Measurements from ENCODE around the gene PIEZO2.

DNA sequence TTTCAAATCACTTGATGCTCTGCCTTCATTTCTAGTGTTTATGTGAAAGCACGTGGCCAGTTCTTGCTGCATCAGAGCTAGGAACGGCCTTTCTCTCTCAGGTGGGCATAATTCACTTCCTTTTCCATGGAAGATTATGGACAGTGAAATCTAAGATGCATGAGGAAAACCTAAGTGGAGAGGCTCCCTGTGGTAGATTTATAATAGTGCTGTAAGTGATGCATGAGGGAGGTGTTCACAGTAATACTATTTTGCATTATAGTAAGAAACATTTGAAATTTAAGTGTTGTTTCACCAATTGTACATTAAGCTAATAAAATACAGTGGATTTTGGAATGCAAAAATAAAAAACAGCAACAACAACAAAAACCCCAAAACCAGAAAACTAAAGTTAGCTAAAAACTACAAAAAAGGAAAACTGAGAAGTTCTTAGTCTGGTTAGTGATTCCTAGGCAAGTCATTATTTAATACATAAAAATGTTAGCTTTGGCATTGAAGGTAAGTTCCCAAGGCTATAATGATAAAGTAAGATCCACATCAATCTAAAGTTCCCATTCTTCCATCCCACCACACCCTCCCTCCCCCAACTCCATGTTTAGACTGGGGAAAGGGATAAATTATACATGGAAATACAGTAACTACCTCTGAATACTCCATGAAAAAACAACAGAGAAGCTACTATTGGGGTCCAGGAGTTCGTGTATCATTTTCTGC lies 469.7 kb downstream of the PIEZO2 start:
- TF ChIP-seq POLR2AphosphoS5 (IDR thresholded peaks at IDR 0.05; ENCODE audit: borderline replicate concordance, low read depth, low read length) (no peak), EZH2 (IDR thresholded peaks at IDR 0.05) (no peak)

Measured in SK-N-MC (cell line).